ENCODE data around the gene FYN.

The FYN gene

DNA sequence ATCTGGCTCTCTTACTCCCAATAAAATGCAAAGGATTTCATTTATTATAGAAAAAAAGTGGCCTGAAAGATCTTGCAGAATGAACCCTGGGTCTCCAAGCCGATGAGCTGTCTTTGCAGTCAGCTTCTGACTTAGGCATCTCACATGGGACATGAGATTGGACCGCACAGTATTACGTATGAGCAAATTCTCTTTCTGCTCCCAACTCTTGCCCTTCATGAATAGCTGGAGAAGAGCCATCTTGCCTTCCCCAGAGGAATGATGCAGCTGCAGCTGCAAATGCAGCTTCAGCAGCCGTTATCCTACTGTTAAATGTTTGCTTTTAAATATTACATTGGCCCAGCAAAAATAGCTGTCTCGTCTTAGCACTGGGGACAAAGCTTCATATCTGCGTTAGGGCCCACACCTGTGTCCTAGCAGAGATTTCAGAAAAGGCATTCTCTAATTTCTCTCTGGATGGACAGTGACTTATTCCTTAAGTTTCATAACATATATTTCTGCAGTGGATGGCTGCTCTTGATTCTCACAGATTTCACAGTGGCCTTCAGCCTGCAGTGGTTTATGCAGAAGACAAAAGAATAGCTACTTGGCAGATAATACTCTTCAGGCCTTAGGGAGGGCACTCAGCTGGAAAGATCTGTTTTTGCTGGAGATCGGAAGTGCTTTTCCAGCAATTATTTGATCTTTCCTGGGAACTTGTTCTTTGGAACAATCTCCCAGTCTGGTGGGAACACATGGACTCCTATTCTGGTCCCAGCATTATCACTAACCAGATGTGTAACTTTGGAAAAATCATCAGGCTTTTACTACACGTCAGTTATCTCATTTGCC lies 129.2 kb downstream of the FYN start:
- no peaks in the 10 kb centered on the region for H3K9me3 ChIP-seq (ENCODE audit: control insufficient read depth, insufficient read depth, low read depth, low read length)
- no peak overlapping the region for H3K27ac ChIP-seq (ENCODE audit: low read depth, low read length)
- H3K9ac ChIP-seq (ENCODE audit: low read length), result no peak overlapping the region
- no peaks in the 10 kb centered on the region for H3K27me3 ChIP-seq (ENCODE audit: control insufficient read depth, insufficient read depth, low read length)
- peaks cover 21% of the 10 kb centered on the region for H3K4me1 ChIP-seq (ENCODE audit: control insufficient read depth, insufficient read depth, low read length)
- no peak overlapping the region for H3K4me3 ChIP-seq (ENCODE audit: low read depth, low read length)
- 0 out of 2 replicates have a peak, but pooled peaks cover 1% of the 10 kb centered on the region for H3K36me3 ChIP-seq (ENCODE audit: control insufficient read depth, insufficient read depth, low read length)

GRCh38 chr6:111743360-111743759 lies 129.9 kb downstream of the FYN start:
- 0 out of 2 replicates have a peak, but pooled peaks cover 2% of the 10 kb centered on the region for H3K36me3 ChIP-seq (ENCODE audit: control insufficient read depth, insufficient read depth, low read length)
- peaks cover 23% of the 10 kb centered on the region for H3K4me1 ChIP-seq (ENCODE audit: control insufficient read depth, insufficient read depth, low read length)
- no peak overlapping the region for H3K4me3 ChIP-seq (ENCODE audit: low read depth, low read length)
- no peak overlapping the region for H3K9ac ChIP-seq (ENCODE audit: low read length)
- no peaks in the 10 kb centered on the region for H3K9me3 ChIP-seq (ENCODE audit: control insufficient read depth, insufficient read depth, low read depth, low read length)
- H3K27me3 ChIP-seq (ENCODE audit: control insufficient read depth, insufficient read depth, low read length), result no peaks in the 10 kb centered on the region
- H3K27ac ChIP-seq (ENCODE audit: low read depth, low read length), result no peak overlapping the region

DNA sequence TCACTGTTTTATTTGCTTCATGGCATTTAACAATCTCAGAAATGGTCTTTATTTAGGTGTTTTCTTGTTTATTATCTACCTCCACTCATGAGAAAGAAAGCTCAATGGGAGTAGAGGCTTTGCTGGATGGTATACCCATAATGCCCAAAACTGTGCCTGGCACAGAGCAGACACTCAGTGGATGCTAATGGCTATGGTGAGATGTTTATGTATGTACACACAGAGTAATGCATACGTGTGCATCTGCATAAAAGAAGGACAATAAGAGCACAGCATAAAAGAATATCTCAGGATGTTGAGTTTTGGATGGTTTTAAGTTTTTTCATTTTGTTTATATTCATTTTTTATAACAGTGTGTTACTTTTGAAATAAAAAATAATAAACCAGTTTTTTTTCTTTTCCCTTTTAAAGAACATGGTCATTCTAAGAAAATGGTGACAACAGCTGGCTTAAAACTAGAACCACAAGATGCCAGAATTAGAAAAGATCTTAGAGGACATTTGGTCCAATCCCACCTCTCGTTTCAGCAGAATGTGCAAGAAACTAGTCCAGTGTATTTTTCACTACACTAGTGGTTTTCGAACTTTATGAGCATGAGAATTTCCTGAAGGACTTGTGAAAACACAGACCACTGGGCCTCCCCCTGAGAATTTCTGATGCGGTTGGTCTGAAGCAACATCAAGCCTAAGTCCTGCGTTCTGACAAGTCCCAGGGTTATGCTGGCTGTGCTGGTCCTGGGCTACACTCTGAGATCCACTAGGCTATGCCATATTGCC lies 131.9 kb downstream of the FYN start:
- no peaks in the 10 kb centered on the region for H3K9me3 ChIP-seq (ENCODE audit: control insufficient read depth, insufficient read depth, low read depth, low read length)
- H3K4me1 ChIP-seq (ENCODE audit: control insufficient read depth, insufficient read depth, low read length), result peaks cover 13% of the 10 kb centered on the region
- H3K36me3 ChIP-seq (ENCODE audit: control insufficient read depth, insufficient read depth, low read length), result 0 out of 2 replicates have a peak, but pooled peaks cover 2% of the 10 kb centered on the region

DNA sequence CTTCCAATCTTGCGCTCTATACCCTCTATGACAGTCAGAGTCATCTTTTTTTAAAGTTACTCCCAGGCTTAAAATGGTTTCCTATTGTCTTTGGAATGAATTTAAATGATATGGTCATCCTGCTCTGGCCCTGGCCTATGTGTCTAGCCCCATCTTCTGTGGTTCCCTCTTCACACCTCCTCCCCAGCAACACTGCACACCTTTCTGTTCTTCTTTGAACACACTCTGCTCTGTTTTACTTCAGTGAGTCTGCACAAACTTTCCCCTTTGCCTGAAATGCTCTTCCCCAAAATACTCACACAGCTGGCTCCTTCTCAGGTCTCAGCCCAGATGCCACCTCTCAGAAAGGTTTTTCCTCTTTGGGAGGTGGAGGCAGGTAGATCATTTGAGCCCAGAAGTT lies 132.7 kb downstream of the FYN start:
- no peaks in the 10 kb centered on the region for H3K27me3 ChIP-seq (ENCODE audit: control insufficient read depth, insufficient read depth, low read length)
- H3K4me1 ChIP-seq (ENCODE audit: control insufficient read depth, insufficient read depth, low read length), result peaks cover 12% of the 10 kb centered on the region

More for the DNA sequence above, 131.9 kb downstream of the FYN start:
- H3K27ac ChIP-seq (ENCODE audit: low read depth, low read length), result no peak overlapping the region
- no peak overlapping the region for H3K9ac ChIP-seq (ENCODE audit: low read length)
- H3K27me3 ChIP-seq (ENCODE audit: control insufficient read depth, insufficient read depth, low read length), result no peaks in the 10 kb centered on the region
- H3K4me3 ChIP-seq (ENCODE audit: low read depth, low read length), result no peak overlapping the region

GRCh38 chr6:111739257-111739696 lies 134.0 kb downstream of the FYN start:
- no peaks in the 10 kb centered on the region for H3K9me3 ChIP-seq (ENCODE audit: control insufficient read depth, insufficient read depth, low read depth, low read length)
- no peaks in the 10 kb centered on the region for H3K27me3 ChIP-seq (ENCODE audit: control insufficient read depth, insufficient read depth, low read length)
- no peak overlapping the region for H3K9ac ChIP-seq (ENCODE audit: low read length)
- H3K36me3 ChIP-seq (ENCODE audit: control insufficient read depth, insufficient read depth, low read length), result 0 out of 2 replicates have a peak, but pooled peaks cover 2% of the 10 kb centered on the region
- H3K27ac ChIP-seq (ENCODE audit: low read depth, low read length), result no peak overlapping the region
- H3K4me3 ChIP-seq (ENCODE audit: low read depth, low read length), result no peak overlapping the region
- H3K4me1 ChIP-seq (ENCODE audit: control insufficient read depth, insufficient read depth, low read length), result peaks cover 7% of the 10 kb centered on the region

More for the DNA sequence above, 132.7 kb downstream of the FYN start:
- H3K4me3 ChIP-seq (ENCODE audit: low read depth, low read length), result no peak overlapping the region
- H3K27ac ChIP-seq (ENCODE audit: low read depth, low read length), result no peak overlapping the region
- no peaks in the 10 kb centered on the region for H3K9me3 ChIP-seq (ENCODE audit: control insufficient read depth, insufficient read depth, low read depth, low read length)
- H3K9ac ChIP-seq (ENCODE audit: low read length), result no peak overlapping the region
- 0 out of 2 replicates have a peak, but pooled peaks cover 2% of the 10 kb centered on the region for H3K36me3 ChIP-seq (ENCODE audit: control insufficient read depth, insufficient read depth, low read length)

DNA sequence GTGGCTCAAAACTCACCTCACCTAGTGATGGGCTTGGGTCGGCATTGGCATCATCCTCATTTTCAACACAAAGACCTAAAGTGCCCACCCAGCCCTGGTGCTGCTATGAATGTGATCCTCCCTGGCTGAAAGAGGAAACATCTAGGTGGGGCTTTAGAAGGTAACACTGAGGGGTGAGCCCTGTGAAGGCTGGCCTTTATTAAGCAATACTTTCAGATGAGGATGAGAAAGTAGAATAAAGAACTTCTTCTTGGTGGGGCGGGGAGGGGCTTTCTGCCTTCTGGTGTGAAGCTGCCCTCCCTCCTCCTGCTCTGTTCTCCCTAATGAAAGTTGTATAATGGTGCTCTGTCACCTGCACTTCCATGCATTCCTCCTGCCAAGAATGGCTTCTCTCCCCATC lies 134.6 kb downstream of the FYN start:
- Histone ChIP-seq H3K36me3 (ENCODE audit: control insufficient read depth, insufficient read depth, low read length) (peaks cover 2% of the 10 kb centered on the region; the same call in 1 of the 2 replicates), H3K27me3 (ENCODE audit: control insufficient read depth, insufficient read depth, low read length) (no peaks in the 10 kb centered on the region), H3K9me3 (ENCODE audit: control insufficient read depth, insufficient read depth, low read depth, low read length) (peaks cover 4% of the 10 kb centered on the region; the same call in 1 of the 2 replicates), H3K9ac (ENCODE audit: low read length) (no peak overlapping the region), H3K27ac (ENCODE audit: low read depth, low read length) (no peak overlapping the region), H3K4me3 (ENCODE audit: low read depth, low read length) (no peak overlapping the region), H3K4me1 (ENCODE audit: control insufficient read depth, insufficient read depth, low read length) (peaks cover 7% of the 10 kb centered on the region)

DNA sequence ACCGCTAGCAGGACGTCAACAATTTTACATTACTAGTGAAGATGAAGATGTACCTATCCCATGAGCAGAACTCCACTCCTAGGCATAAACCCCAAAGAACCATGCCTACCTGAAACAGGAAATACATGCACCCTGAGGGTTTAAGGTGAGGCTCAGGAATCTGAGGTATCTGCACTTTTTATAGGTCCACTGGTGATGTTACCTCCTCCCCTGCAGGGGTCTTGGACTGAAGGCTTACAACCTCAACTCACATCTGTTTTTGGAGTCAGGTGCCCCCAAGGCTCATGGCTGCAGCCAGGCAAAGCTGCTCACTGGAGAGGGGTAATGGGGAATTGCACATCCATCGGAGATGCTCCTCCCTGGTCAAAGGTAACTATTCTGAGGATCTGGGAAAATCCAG lies 135.1 kb downstream of the FYN start:
- no peaks in the 10 kb centered on the region for H3K27me3 ChIP-seq (ENCODE audit: control insufficient read depth, insufficient read depth, low read length)
- H3K27ac ChIP-seq (ENCODE audit: low read depth, low read length), result no peak overlapping the region
- no peak overlapping the region for H3K9ac ChIP-seq (ENCODE audit: low read length)
- peaks cover 7% of the 10 kb centered on the region; the same call in 1 of the 2 replicates for H3K36me3 ChIP-seq (ENCODE audit: control insufficient read depth, insufficient read depth, low read length)
- H3K4me1 ChIP-seq (ENCODE audit: control insufficient read depth, insufficient read depth, low read length), result peaks cover 7% of the 10 kb centered on the region
- peaks cover 9% of the 10 kb centered on the region for H3K9me3 ChIP-seq (ENCODE audit: control insufficient read depth, insufficient read depth, low read depth, low read length)
- H3K4me3 ChIP-seq (ENCODE audit: low read depth, low read length), result no peak overlapping the region

DNA sequence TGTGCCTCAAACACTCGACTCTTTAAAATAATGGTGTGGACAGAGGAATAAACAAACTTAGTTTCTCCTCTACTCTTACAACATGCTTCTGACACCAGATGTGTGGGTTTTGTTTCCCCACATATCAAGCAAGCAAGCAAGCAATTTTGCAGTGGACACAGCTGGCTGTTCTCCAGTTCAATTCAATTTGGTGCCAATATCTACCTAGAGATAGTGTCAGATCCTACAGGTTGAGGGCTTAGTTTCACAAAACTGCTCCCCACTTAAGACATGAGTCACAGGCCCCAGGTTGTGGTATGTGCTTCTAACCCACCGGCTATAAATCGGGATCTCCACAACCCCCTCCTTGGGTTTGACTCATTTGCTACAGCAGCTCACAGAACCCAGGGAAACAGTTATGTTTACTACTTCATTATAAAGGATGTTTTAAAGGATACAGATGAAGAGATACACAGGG lies 136.2 kb downstream of the FYN start:
- Histone ChIP-seq H3K27ac (ENCODE audit: low read depth, low read length) (no peak overlapping the region), H3K9ac (ENCODE audit: low read length) (no peak overlapping the region), H3K27me3 (ENCODE audit: control insufficient read depth, insufficient read depth, low read length) (no peaks in the 10 kb centered on the region), H3K9me3 (ENCODE audit: control insufficient read depth, insufficient read depth, low read depth, low read length) (peaks cover 20% of the 10 kb centered on the region), H3K36me3 (ENCODE audit: control insufficient read depth, insufficient read depth, low read length) (peaks cover 10% of the 10 kb centered on the region; the same call in 1 of the 2 replicates), H3K4me1 (ENCODE audit: control insufficient read depth, insufficient read depth, low read length) (peaks cover 8% of the 10 kb centered on the region), H3K4me3 (ENCODE audit: low read depth, low read length) (no peak overlapping the region)

GRCh38 chr6:111736005-111736608 lies 137.1 kb downstream of the FYN start:
- H3K27ac ChIP-seq (ENCODE audit: low read depth, low read length), result no peak overlapping the region
- peaks cover 18% of the 10 kb centered on the region for H3K4me1 ChIP-seq (ENCODE audit: control insufficient read depth, insufficient read depth, low read length)
- H3K36me3 ChIP-seq (ENCODE audit: control insufficient read depth, insufficient read depth, low read length), result peaks cover 10% of the 10 kb centered on the region; the same call in 1 of the 2 replicates
- no peaks in the 10 kb centered on the region for H3K27me3 ChIP-seq (ENCODE audit: control insufficient read depth, insufficient read depth, low read length)
- H3K4me3 ChIP-seq (ENCODE audit: low read depth, low read length), result no peak overlapping the region
- H3K9me3 ChIP-seq (ENCODE audit: control insufficient read depth, insufficient read depth, low read depth, low read length), result peaks cover 20% of the 10 kb centered on the region
- H3K9ac ChIP-seq (ENCODE audit: low read length), result no peak overlapping the region

- peaks cover 10% of the 10 kb centered on the region; the same call in 1 of the 2 replicates for H3K36me3 ChIP-seq (ENCODE audit: control insufficient read depth, insufficient read depth, low read length)
- H3K4me1 ChIP-seq (ENCODE audit: control insufficient read depth, insufficient read depth, low read length), result peaks cover 28% of the 10 kb centered on the region
- no peak overlapping the region for H3K9ac ChIP-seq (ENCODE audit: low read length)
- H3K4me3 ChIP-seq (ENCODE audit: low read depth, low read length), result no peak overlapping the region
- no peaks in the 10 kb centered on the region for H3K27me3 ChIP-seq (ENCODE audit: control insufficient read depth, insufficient read depth, low read length)
- peaks cover 20% of the 10 kb centered on the region for H3K9me3 ChIP-seq (ENCODE audit: control insufficient read depth, insufficient read depth, low read depth, low read length)
- no peak overlapping the region for H3K27ac ChIP-seq (ENCODE audit: low read depth, low read length)
Measured at GRCh38 chr6:111734068-111735061, 138.9 kb downstream of the FYN start.
